Vagina (tissue), 2 donors: Measurements from ENCODE around the gene CCM2.

Source experiments
- POLR2A ChIP-seq, 2 donors: fragments of 450-650 bp; IDR thresholded peaks; one replicate each; pipeline ENCODE4 v1.6.1; 2017; ENCODE audit warnings: antibody characterized with exemption in 2 of 2, mild to moderate bottlenecking in 2 of 2, moderate library complexity in 2 of 2
- POLR2AphosphoS5 ChIP-seq, 2 donors: sonication (generic); formaldehyde crosslinking; IDR thresholded peaks; one replicate each; pipeline ENCODE4 v1.9.0; 2017; ENCODE audit warnings: antibody characterized with exemption in 2 of 2, mild to moderate bottlenecking in 2 of 2, low read depth in 1 of 2; ENCODE audit not compliant: insufficient read depth in 1 of 2
- TF ChIP-seq, protein P1 (sequence below), 3 experiments: fragments of 450-650 bp in 2 of 3; fragments of 200-600 bp in 1 of 3; sonication (generic) in 1 of 3; IDR thresholded peaks; one replicate each; pipeline ENCODE4 v1.5.1; 2017 to 2019; ENCODE audit warnings: antibody characterized with exemption in 3 of 3, mild to moderate bottlenecking in 2 of 3, moderate library complexity in 2 of 3

DNA sequence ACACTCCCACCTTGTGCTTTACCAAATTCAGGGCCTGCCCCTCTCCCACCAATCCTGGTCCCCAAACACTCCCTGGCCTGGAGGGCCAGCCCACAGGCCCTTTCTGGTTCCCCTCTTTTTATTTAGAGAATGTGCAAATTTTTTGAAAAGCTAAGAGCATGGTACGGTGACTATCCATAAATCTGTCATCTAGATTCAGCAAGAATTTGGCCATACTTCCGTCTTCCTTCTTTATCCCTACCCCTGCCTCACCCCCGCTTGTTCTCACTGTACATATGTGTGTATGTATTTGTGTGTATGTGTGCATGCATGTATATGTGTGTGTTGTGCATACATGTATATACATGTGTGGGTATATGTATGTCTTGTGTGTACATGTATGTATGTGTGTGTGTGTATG, 119.5 kb downstream of the CCM2 start:
- TF ChIP-seq, protein P1, sequence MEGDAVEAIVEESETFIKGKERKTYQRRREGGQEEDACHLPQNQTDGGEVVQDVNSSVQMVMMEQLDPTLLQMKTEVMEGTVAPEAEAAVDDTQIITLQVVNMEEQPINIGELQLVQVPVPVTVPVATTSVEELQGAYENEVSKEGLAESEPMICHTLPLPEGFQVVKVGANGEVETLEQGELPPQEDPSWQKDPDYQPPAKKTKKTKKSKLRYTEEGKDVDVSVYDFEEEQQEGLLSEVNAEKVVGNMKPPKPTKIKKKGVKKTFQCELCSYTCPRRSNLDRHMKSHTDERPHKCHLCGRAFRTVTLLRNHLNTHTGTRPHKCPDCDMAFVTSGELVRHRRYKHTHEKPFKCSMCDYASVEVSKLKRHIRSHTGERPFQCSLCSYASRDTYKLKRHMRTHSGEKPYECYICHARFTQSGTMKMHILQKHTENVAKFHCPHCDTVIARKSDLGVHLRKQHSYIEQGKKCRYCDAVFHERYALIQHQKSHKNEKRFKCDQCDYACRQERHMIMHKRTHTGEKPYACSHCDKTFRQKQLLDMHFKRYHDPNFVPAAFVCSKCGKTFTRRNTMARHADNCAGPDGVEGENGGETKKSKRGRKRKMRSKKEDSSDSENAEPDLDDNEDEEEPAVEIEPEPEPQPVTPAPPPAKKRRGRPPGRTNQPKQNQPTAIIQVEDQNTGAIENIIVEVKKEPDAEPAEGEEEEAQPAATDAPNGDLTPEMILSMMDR (IDR thresholded peaks at IDR 0.05) = no peak
- TF ChIP-seq POLR2A (IDR thresholded peaks at IDR 0.05) (no peak), POLR2AphosphoS5 (IDR thresholded peaks at IDR 0.05; ENCODE audit: insufficient read depth in 1 of 2, low read depth in 1 of 2) (no peak)
